ENCODE data around the gene UHRF1. TPM values are rescaled to one million over a fixed set of nuclear protein-coding genes. Genes with fewer than 3 reads are reported as not detected.
A peak's percentile ranks its signal among the peaks of the same experiment; 100 is the strongest.

Gene UHRF1
- total and polyA plus RNA-seq, 2 of the 13 experiments (the other 11 are each of a cell fraction or from before 2014, with no cell fraction given) = 6.8 to 78.4 TPM

- TF ChIP-seq ZNF512B (CRISPR knock-in tag; IDR thresholded peaks at IDR 0.05; ENCODE audit: borderline replicate concordance) (no peak), ATF4 (CRISPR knock-in tag; IDR thresholded peaks at IDR 0.05) (no peak), ZSCAN30 (CRISPR knock-in tag; IDR thresholded peaks at IDR 0.05) (no peak), ATM (IDR thresholded peaks at IDR 0.05; ENCODE audit: borderline replicate concordance) (no peak), ZBTB46 (CRISPR knock-in tag; IDR thresholded peaks at IDR 0.05; ENCODE audit: borderline replicate concordance) (no peak), ZNF780A (CRISPR knock-in tag; IDR thresholded peaks at IDR 0.05) (no peak; the same call in 1 of the 2 replicates), KDM1A (CRISPR knock-in tag; IDR thresholded peaks at IDR 0.05) (no peak), GABPB1 (CRISPR knock-in tag; IDR thresholded peaks at IDR 0.05) (no peak; the same call in 1 of the 2 replicates), SNAPC4 (CRISPR knock-in tag; IDR thresholded peaks at IDR 0.05) (no peak), ARID5B (CRISPR knock-in tag; IDR thresholded peaks at IDR 0.05) (no peak), MYC (CRISPR knock-in tag; IDR thresholded peaks at IDR 0.05; ENCODE audit: borderline replicate concordance) (peak; percentile 74), PHB2 (IDR thresholded peaks at IDR 0.05; ENCODE audit: partially characterized antibody) (no peak), RBFOX2 (IDR thresholded peaks at IDR 0.05; ENCODE audit: low read depth, low read length) (peak; percentile 82), ZNF562 (CRISPR knock-in tag; IDR thresholded peaks at IDR 0.05; ENCODE audit: borderline replicate concordance) (no peak)
Observed at GRCh38 chr19:4909156-4909896, at the start of gene UHRF1 (continued).
